GM23338 (cell line): ENCODE data around the gene GPC5. TPM values are rescaled to one million over a fixed set of nuclear protein-coding genes. Genes with fewer than 3 reads are reported as not detected.
"Not testable (repeated sequence)": the region's sequence is repeated elsewhere in the genome, so short reads cannot be mapped to it uniquely, and the experiment has no call there.

ENCODE experiments used
- ATAC-seq: fragments of 200-7000 bp; cut with Tn5 transposase; 3 replicates; pipeline ENCODE4 v1.9.1; 2020
- DNase-seq: peaks from one replicate; pipeline ENCODE4 v3.0.0-alpha.2; 2015; ENCODE audit warnings: low spot score
- H2AFZ ChIP-seq: fragments of 200-600 bp; sonication (generic); 2 replicates; pipeline ENCODE4 v1.8.0; 2016; ENCODE audit warnings: antibody characterized with exemption, mild to moderate bottlenecking, moderate library complexity
- H3F3A ChIP-seq: fragments of 200-600 bp; sonication (generic); replicated peaks from 2 replicates; pipeline ENCODE4 v1.8.0; 2017; ENCODE audit warnings: antibody characterized with exemption, mixed run types, low read depth
- H3K27ac ChIP-seq: fragments of 200-600 bp; sonication (generic); 2 replicates; pipeline ENCODE4 v1.6.1; 2016; ENCODE audit warnings: low read depth
- H3K27me3 ChIP-seq: fragments of 200-600 bp; sonication (generic); 2 replicates; pipeline ENCODE4 v1.8.0; 2016; ENCODE audit warnings: mild to moderate bottlenecking, mixed run types, moderate library complexity; ENCODE audit not compliant: insufficient read depth
- H3K36me3 ChIP-seq: fragments of 200-600 bp; sonication (generic); 2 replicates; pipeline ENCODE4 v1.8.0; 2016; ENCODE audit warnings: mild to moderate bottlenecking; ENCODE audit not compliant: insufficient read depth
- H3K4me1 ChIP-seq: fragments of 200-600 bp; sonication (generic); 2 replicates; pipeline ENCODE4 v1.8.0; 2016; ENCODE audit warnings: mild to moderate bottlenecking, moderate library complexity; ENCODE audit not compliant: insufficient read depth
- H3K4me2 ChIP-seq: fragments of 200-600 bp; sonication (generic); 2 replicates; pipeline ENCODE4 v1.7.1; 2017; ENCODE audit warnings: mixed run types
- H3K4me3 ChIP-seq: fragments of 200-600 bp; sonication (generic); 2 replicates; pipeline ENCODE4 v1.6.1; 2016; ENCODE audit warnings: mixed run types
- H3K79me2 ChIP-seq: fragments of 200-600 bp; sonication (generic); replicated peaks from 2 replicates; pipeline ENCODE4 v1.8.0; 2017; ENCODE audit warnings: mild to moderate bottlenecking; ENCODE audit not compliant: insufficient read depth
- H3K9me2 ChIP-seq: fragments of 200-600 bp; sonication (generic); 2 replicates; pipeline ENCODE4 v1.8.0; 2017; ENCODE audit not compliant: insufficient read depth
- H4K20me1 ChIP-seq: fragments of 200-600 bp; sonication (generic); replicated peaks from 2 replicates; pipeline ENCODE4 v1.8.0; 2017; ENCODE audit warnings: mild to moderate bottlenecking; ENCODE audit not compliant: insufficient read depth
- H3K27ac Mint-ChIP-seq: 2 replicates; pipeline ENCODE4 v1.8.0; 2020; ENCODE audit warnings: inconsistent platforms, mild to moderate bottlenecking, moderate library complexity, mixed read lengths
- H3K27me3 Mint-ChIP-seq: 3 replicates; pipeline ENCODE4 v1.8.0; 2022; ENCODE audit warnings: low read depth, mild to moderate bottlenecking, moderate library complexity, mixed read lengths, inconsistent platforms; ENCODE audit not compliant: insufficient read depth, poor library complexity
- H3K36me3 Mint-ChIP-seq: 3 replicates; pipeline ENCODE4 v1.8.0; 2021; ENCODE audit warnings: low read depth, mild to moderate bottlenecking, inconsistent platforms, moderate library complexity, mixed read lengths
- H3K4me1 Mint-ChIP-seq: 3 replicates; pipeline ENCODE4 v1.8.0; 2020; ENCODE audit warnings: mild to moderate bottlenecking, inconsistent platforms, mixed read lengths
- H3K4me3 Mint-ChIP-seq: 3 replicates; pipeline ENCODE4 v1.8.0; 2021; ENCODE audit warnings: moderate library complexity, mild to moderate bottlenecking, inconsistent platforms, mixed read lengths
- H3K9me3 Mint-ChIP-seq: 3 replicates; pipeline ENCODE4 v1.8.0; 2020; ENCODE audit warnings: moderate library complexity, mild to moderate bottlenecking, inconsistent platforms, mixed read lengths
- CREB1 ChIP-seq: fragments of 250-450 bp; sonication (Bioruptor Pico); IDR thresholded peaks from 2 replicates; pipeline ENCODE4 v1.5.0; 2020; ENCODE audit warnings: low read depth, mild to moderate bottlenecking, moderate library complexity
- EZH2 ChIP-seq: fragments of 200-600 bp; sonication (generic); IDR thresholded peaks from one replicate; pipeline ENCODE4 v1.8.0; 2017; ENCODE audit warnings: antibody characterized with exemption, mild to moderate bottlenecking, low read depth; ENCODE audit not compliant: unreplicated experiment
- EZH2phosphoT487 ChIP-seq: fragments of 200-600 bp; sonication (generic); IDR thresholded peaks from one replicate; pipeline ENCODE4 v1.8.1; 2018; ENCODE audit warnings: antibody characterized with exemption; ENCODE audit not compliant: unreplicated experiment
- JUNB ChIP-seq: IDR thresholded peaks from one replicate; pipeline ENCODE4 v1.6.1; 2016; ENCODE audit warnings: antibody characterized with exemption; ENCODE audit not compliant: unreplicated experiment
- NANOG ChIP-seq: IDR thresholded peaks from 2 replicates; pipeline ENCODE4 v1.6.1; 2016; ENCODE audit warnings: antibody characterized with exemption, borderline replicate concordance
- POLR2AphosphoS5 ChIP-seq: IDR thresholded peaks from 2 replicates; pipeline ENCODE4 v1.6.1; 2016; ENCODE audit warnings: antibody characterized with exemption, low read depth
- STAT1 ChIP-seq: IDR thresholded peaks from one replicate; pipeline ENCODE4 v1.6.1; 2016; ENCODE audit warnings: antibody characterized with exemption; ENCODE audit not compliant: unreplicated experiment
- ZNF114 ChIP-seq: fragments of 250-450 bp; sonication (Bioruptor Pico); IDR thresholded peaks from 2 replicates; pipeline ENCODE4 v1.5.0; 2020; ENCODE audit warnings: mild to moderate bottlenecking, moderate library complexity
- ZNF331 ChIP-seq: fragments of 250-450 bp; sonication (Bioruptor Pico); IDR thresholded peaks from 2 replicates; pipeline ENCODE4 v1.5.0; 2020; ENCODE audit warnings: low read depth, mild to moderate bottlenecking, moderate library complexity
- ZNF462 ChIP-seq: fragments of 250-450 bp; sonication (Bioruptor Pico); IDR thresholded peaks from 2 replicates; pipeline ENCODE4 v1.5.0; 2020; ENCODE audit warnings: mild to moderate bottlenecking, moderate library complexity
- polyA plus RNA-seq: library from polyadenylated mRNA; unstranded; fragments of >200 nt; fragmentation: Nextera tagmentation; extraction: Ambion mirVana; gene quantifications from 2 replicates; pipeline ENCODE4 v1.2.1, GENCODE V29; 2016
- total RNA-seq: library from RNA; depleted of rRNA; stranded (reverse); fragments of >200 nt; shearing (Covaris generic); gene quantifications from 2 replicates; pipeline ENCODE4 v1.2.3, GENCODE V29; 2014
- TF ChIP-seq, protein P1 (sequence below): IDR thresholded peaks from 2 replicates; pipeline ENCODE4 v1.6.1; 2016; ENCODE audit warnings: antibody characterized with exemption

Gene GPC5
- total and polyA plus RNA-seq, 2 experiments from 2014 or later = 0.95 to 1.1 TPM

DNA sequence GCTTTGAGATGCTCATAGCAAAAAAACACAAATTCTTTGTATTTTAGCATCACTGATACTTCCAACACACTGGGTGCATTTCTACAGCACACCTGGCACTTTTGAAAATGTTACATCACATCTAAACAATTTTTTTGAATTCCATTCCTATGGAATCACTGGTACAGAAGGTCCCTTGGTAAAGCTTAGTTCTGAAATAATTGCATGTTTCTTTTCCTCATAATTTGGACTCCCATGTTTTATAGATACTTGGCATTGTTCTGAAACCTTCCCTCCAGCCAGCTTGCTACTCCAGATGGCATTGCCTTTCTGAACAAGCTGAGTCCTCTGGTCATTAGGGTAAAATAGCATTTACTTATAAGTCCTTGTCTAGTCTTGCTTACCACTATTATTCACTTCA, 1346.8 kb downstream of the GPC5 start:
- Histone ChIP-seq H4K20me1 (no peaks in the 10 kb centered on the region), H3K27ac (no peak overlapping the region), H3K79me2 (no peaks in the 10 kb centered on the region), H3F3A (no peaks in the 10 kb centered on the region), H2AFZ (no peak overlapping the region), H3K36me3 (no peaks in the 10 kb centered on the region), H3K9me2 (no peaks in the 10 kb centered on the region), H3K4me2 (no peak overlapping the region), H3K4me1 (no peaks in the 10 kb centered on the region), H3K4me3 (no peak overlapping the region), H3K27me3 (no peaks in the 10 kb centered on the region)
- Mint-ChIP-seq H3K27me3 (no peaks in the 10 kb centered on the region), H3K4me3 (no peak overlapping the region), H3K27ac (no peak overlapping the region), H3K9me3 (no peaks in the 10 kb centered on the region), H3K4me1 (no peaks in the 10 kb centered on the region), H3K36me3 (no peaks in the 10 kb centered on the region)
- TF ChIP-seq JUNB = no peak
- TF ChIP-seq EZH2 = no peak
- no peak for TF ChIP-seq NANOG
- TF ChIP-seq CREB1 = no peak
- TF ChIP-seq POLR2AphosphoS5 = no peak
- no peak for TF ChIP-seq ZNF331
- TF ChIP-seq, protein P1, sequence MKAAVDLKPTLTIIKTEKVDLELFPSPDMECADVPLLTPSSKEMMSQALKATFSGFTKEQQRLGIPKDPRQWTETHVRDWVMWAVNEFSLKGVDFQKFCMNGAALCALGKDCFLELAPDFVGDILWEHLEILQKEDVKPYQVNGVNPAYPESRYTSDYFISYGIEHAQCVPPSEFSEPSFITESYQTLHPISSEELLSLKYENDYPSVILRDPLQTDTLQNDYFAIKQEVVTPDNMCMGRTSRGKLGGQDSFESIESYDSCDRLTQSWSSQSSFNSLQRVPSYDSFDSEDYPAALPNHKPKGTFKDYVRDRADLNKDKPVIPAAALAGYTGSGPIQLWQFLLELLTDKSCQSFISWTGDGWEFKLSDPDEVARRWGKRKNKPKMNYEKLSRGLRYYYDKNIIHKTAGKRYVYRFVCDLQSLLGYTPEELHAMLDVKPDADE = no peak
- TF ChIP-seq ZNF114 (CRISPR knock-in tag) = no peak
- no peak for TF ChIP-seq ZNF462 (CRISPR knock-in tag)
- TF ChIP-seq EZH2phosphoT487 = no peak
- no peak for TF ChIP-seq STAT1
- no peak for ATAC-seq
- DNase-seq = no peak

DNA sequence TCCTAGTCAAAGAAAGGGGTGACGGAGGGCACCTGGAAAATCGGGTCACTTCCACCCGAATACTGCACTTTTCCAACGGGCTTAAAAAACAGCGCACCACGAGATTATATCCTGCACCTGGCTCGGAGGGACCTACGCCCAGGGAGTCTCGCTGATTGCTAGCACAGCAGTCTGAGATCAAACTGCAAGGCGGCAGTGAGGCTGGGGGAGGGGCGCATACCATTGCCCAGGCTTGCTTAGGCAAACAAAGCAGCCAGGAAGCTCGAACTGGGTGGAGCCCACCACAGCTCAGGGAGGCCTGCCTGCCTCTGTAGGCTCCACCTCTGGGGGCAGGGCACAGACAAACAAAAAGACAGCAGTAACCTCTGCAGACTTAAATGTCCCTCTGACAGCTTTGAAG, 1354.3 kb downstream of the GPC5 start:
- H3K4me3 ChIP-seq, H3K27ac ChIP-seq, H3K4me1 ChIP-seq, H3K9me2 ChIP-seq, ATAC-seq, H3K27me3 Mint-ChIP-seq, H3K79me2 ChIP-seq, H3K27me3 ChIP-seq, H3F3A ChIP-seq, H3K27ac Mint-ChIP-seq, H3K4me1 Mint-ChIP-seq, H3K4me3 Mint-ChIP-seq, H2AFZ ChIP-seq, H3K4me2 ChIP-seq, H3K36me3 ChIP-seq, H4K20me1 ChIP-seq: not testable (repeated sequence)
- Mint-ChIP-seq H3K36me3 (peaks cover 16% of the 10 kb centered on the region; the same call in 2 of the 3 replicates), H3K9me3 (peaks cover 23% of the 10 kb centered on the region)
- peak; percentile 69 for DNase-seq
